ENCODE results near the gene EPHA8. TPM values are rescaled to one million over a fixed set of nuclear protein-coding genes. Genes with fewer than 3 reads are reported as not detected.

Gene EPHA8
- total RNA-seq, 1 donor from 2014 or later, result not detected

DNA sequence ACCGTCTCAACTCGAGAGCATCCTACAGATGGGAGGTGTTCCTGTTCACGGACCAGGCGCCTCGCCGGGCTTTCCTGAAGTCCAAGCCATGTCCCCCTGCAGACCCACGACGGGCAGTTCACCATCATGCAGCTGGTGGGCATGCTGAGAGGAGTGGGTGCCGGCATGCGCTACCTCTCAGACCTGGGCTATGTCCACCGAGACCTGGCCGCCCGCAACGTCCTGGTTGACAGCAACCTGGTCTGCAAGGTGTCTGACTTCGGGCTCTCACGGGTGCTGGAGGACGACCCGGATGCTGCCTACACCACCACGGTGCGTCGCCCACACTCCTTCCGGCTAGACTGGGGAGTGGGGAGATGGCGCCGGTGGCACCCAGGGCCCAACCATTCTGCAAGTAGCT, 35.4 kb downstream of the EPHA8 start:
- no peak overlapping the region for H3K4me3 ChIP-seq
- H3K27ac ChIP-seq, result no peak overlapping the region
- H3K4me1 ChIP-seq, result no peaks in the 10 kb centered on the region
- no peaks in the 10 kb centered on the region for H3K36me3 ChIP-seq
- ATAC-seq (no peak), DNase-seq (no peak)
- H3K9me3 ChIP-seq, result no peaks in the 10 kb centered on the region
- intact Hi-C loops (cut with DNase I), result no loop called here
- peaks cover 38% of the 10 kb centered on the region for H3K27me3 ChIP-seq
- TF ChIP-seq, protein P1, sequence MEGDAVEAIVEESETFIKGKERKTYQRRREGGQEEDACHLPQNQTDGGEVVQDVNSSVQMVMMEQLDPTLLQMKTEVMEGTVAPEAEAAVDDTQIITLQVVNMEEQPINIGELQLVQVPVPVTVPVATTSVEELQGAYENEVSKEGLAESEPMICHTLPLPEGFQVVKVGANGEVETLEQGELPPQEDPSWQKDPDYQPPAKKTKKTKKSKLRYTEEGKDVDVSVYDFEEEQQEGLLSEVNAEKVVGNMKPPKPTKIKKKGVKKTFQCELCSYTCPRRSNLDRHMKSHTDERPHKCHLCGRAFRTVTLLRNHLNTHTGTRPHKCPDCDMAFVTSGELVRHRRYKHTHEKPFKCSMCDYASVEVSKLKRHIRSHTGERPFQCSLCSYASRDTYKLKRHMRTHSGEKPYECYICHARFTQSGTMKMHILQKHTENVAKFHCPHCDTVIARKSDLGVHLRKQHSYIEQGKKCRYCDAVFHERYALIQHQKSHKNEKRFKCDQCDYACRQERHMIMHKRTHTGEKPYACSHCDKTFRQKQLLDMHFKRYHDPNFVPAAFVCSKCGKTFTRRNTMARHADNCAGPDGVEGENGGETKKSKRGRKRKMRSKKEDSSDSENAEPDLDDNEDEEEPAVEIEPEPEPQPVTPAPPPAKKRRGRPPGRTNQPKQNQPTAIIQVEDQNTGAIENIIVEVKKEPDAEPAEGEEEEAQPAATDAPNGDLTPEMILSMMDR (IDR thresholded peaks at IDR 0.05), result no peak

DNA sequence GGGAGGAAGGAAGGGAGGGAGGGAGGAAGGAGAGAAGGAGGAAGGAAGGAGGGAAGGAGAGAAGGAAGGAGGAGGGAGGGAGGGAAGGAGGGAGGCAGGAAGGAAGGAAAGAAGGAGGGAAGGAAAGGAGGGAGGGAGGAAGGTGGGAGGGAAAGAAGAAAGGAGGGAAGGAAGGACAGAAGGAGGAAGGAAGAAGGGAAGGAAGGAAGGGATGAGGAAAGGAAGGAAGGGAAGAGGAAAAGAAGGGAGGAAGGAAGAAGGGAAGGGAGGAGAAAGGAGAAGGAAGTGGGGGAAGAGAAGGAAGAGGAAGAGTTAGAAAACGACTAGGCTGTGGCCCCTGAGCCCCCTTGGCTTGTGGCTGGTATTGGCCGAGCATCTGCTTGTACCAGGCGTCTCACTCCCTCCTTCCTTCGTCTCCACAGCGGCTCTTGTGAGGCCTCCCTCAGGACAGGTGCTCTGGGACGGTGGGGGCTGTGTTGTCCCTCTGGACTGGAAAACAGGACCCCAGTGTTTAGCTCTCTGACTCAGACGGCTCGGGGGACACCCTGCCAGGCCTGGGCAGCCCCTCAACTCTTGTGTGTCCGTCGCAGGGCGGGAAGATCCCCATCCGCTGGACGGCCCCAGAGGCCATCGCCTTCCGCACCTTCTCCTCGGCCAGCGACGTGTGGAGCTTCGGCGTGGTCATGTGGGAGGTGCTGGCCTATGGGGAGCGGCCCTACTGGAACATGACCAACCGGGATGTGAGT, 37.0 kb downstream of the EPHA8 start:
- TF ChIP-seq, protein P1 (IDR thresholded peaks at IDR 0.05), result no peak
- intact Hi-C loops (cut with DNase I), result no loop called here
- Histone ChIP-seq H3K27me3 (peaks cover 23% of the 10 kb centered on the region), H3K4me1 (no peaks in the 10 kb centered on the region), H3K4me3 (no peak overlapping the region), H3K9me3 (no peaks in the 10 kb centered on the region), H3K27ac (no peak overlapping the region), H3K36me3 (no peaks in the 10 kb centered on the region)
- ATAC-seq (no peak), DNase-seq (no peak)

DNA sequence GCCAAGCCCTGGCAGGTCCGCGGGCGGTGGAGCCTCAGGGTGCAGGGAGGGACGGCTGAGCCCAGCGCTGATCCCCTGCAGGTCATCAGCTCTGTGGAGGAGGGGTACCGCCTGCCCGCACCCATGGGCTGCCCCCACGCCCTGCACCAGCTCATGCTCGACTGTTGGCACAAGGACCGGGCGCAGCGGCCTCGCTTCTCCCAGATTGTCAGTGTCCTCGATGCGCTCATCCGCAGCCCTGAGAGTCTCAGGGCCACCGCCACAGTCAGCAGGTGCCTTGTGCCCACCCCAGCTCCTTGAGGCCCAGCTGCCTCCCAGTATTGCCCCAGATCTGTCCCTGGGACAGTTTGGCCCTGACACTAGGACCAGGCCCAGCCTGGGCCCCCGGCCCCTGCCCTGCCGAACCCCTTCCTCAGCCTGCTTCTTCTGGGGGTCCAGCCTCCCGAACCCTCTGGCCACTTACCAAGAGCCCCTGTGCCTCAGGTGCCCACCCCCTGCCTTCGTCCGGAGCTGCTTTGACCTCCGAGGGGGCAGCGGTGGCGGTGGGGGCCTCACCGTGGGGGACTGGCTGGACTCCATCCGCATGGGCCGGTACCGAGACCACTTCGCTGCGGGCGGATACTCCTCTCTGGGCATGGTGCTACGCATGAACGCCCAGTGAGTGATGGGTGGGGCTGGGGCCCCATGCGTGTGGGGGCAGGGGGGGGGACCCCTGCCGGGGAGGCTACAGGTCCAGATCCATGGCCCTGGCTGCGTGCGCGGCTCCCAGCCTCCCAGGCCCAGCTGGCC, 37.7 kb downstream of the EPHA8 start:
- DNase-seq, result no peak
- intact Hi-C loops (cut with DNase I), result no loop called here
- no peak overlapping the region for H3K4me3 ChIP-seq
- no peaks in the 10 kb centered on the region for H3K9me3 ChIP-seq
- TF ChIP-seq, protein P1 (IDR thresholded peaks at IDR 0.05), result no peak
- no peak for ATAC-seq
- H3K4me1 ChIP-seq, result no peaks in the 10 kb centered on the region
- peaks cover 22% of the 10 kb centered on the region for H3K27me3 ChIP-seq
- no peaks in the 10 kb centered on the region for H3K36me3 ChIP-seq
- H3K27ac ChIP-seq, result no peak overlapping the region

DNA sequence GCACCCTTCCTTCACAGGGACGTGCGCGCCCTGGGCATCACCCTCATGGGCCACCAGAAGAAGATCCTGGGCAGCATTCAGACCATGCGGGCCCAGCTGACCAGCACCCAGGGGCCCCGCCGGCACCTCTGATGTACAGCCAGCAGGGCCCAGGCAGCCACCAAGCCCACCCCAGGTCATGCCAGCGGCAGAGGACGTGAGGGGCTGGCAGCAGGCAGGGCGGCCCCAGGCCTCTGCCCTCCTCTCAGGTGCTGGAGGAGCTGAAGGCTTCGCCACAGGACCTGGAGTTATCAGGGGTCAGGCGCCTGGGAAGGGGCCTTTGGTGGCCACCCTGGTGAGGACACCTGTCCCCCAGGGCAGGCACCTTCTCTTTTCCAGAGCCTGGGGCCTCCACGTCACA, 38.3 kb downstream of the EPHA8 start:
- intact Hi-C loops (cut with DNase I), result no loop called here
- DNase-seq (no peak), ATAC-seq (no peak)
- peaks cover 22% of the 10 kb centered on the region for H3K27me3 ChIP-seq
- TF ChIP-seq, protein P1 (IDR thresholded peaks at IDR 0.05), result no peak
- no peaks in the 10 kb centered on the region for H3K9me3 ChIP-seq
- no peak overlapping the region for H3K27ac ChIP-seq
- no peaks in the 10 kb centered on the region for H3K4me1 ChIP-seq
- H3K36me3 ChIP-seq, result no peaks in the 10 kb centered on the region
- H3K4me3 ChIP-seq, result no peak overlapping the region

DNA sequence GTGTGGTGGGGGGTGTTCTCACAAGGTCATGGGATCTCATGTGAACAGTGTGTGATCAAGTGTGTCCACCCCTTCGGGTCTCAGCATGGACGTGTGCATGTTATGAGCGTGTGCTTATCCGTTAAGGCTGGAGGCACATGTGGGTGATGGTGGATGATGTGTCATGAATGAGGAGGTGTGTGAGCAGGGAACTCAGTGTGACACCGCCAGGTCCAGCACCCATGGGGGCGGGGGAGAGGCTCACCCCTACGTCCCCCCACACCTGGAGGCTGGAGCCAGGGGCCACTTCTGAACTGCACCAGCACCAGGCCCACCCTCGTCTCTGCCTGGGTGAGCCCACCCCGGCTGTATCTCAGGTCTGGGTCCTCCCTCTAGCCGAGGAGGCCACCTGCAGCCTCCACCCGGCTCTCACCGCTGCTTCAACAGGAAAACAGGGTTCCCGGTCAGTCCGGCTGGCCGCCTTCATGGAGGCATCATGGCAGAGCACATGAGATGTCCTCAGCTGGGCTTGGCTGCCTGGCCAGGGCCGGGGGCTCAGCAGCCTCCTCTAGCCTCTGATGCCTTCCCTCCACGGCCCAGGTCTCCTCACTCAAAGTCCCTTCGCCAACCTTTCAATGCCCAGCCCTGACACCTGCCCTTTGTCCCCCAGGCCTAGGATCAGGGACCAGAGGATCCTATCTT, 38.9 kb downstream of the EPHA8 start:
- H3K27ac ChIP-seq, result no peak overlapping the region
- H3K9me3 ChIP-seq, result no peaks in the 10 kb centered on the region
- no peak for ATAC-seq
- no peak for DNase-seq
- peaks cover 22% of the 10 kb centered on the region for H3K27me3 ChIP-seq
- TF ChIP-seq, protein P1 (IDR thresholded peaks at IDR 0.05), result no peak
- no peak overlapping the region for H3K4me3 ChIP-seq
- intact Hi-C loops (cut with DNase I), result no loop called here
- H3K4me1 ChIP-seq, result no peaks in the 10 kb centered on the region
- H3K36me3 ChIP-seq, result no peaks in the 10 kb centered on the region

Data from upper lobe of right lung (tissue), 1 donor.